Measurements from ENCODE around the gene SMURF2. TPM values are rescaled to one million over a fixed set of nuclear protein-coding genes. Genes with fewer than 3 reads are reported as not detected.
A peak's percentile ranks its signal among the peaks of the same experiment; 100 is the strongest.
"Not testable (repeated sequence)": the region's sequence is repeated elsewhere in the genome, so short reads cannot be mapped to it uniquely, and the experiment has no call there.

The SMURF2 gene
- polyA plus RNA-seq, 4 donors = 31.0 to 40.4 (median 39.1) TPM

- not testable (repeated sequence) for DNase-seq (ENCODE audit: low read depth in 4 of 4, low spot score in 3 of 4)
These were observed 6.0 kb upstream of the SMURF2 start for GRCh38 chr17:64667807-64668721.

GRCh38 chr17:64664299-64664981, 2.3 kb upstream of the SMURF2 start:
- DNase-seq (ENCODE audit: low read depth in 4 of 4, low spot score in 3 of 4) = not testable (repeated sequence)

GRCh38 chr17:64663836-64664235, 1.7 kb upstream of the SMURF2 start:
- DNase-seq (ENCODE audit: low read depth in 4 of 4, low spot score in 3 of 4) = not testable (repeated sequence)

- no peak for DNase-seq (ENCODE audit: low read depth in 4 of 4, low spot score in 3 of 4)
These were observed 764 bp upstream of the SMURF2 start for GRCh38 chr17:64662774-64663367.

- DNase-seq (ENCODE audit: low read depth in 4 of 4, low spot score in 3 of 4) = no peak
These were observed 456 bp downstream of the SMURF2 start for GRCh38 chr17:64661726-64661975.

GRCh38 chr17:64660978-64661725, 955 bp downstream of the SMURF2 start:
- peak in 1 of 4 donors; percentile 28 for DNase-seq (ENCODE audit: low read depth in 4 of 4, low spot score in 3 of 4)

GRCh38 chr17:64660195-64660977, 1.7 kb downstream of the SMURF2 start:
- DNase-seq (ENCODE audit: low read depth in 4 of 4, low spot score in 3 of 4) = peak in 2 of 4 donors; percentile 38 to 43

GRCh38 chr17:64658931-64659330, 3.2 kb downstream of the SMURF2 start:
- DNase-seq (ENCODE audit: low read depth in 4 of 4, low spot score in 3 of 4) = no peak

GRCh38 chr17:64657610-64658125, 4.4 kb downstream of the SMURF2 start:
- DNase-seq (ENCODE audit: low read depth in 4 of 4, low spot score in 3 of 4) = no peak

- no peak for DNase-seq (ENCODE audit: low read depth in 4 of 4, low spot score in 3 of 4)
These were observed 6.4 kb downstream of the SMURF2 start for GRCh38 chr17:64655704-64656103.

GRCh38 chr17:64653985-64654355, 8.1 kb downstream of the SMURF2 start:
- DNase-seq (ENCODE audit: low read depth in 4 of 4, low spot score in 3 of 4) = no peak

GRCh38 chr17:64653325-64653984, 8.7 kb downstream of the SMURF2 start:
- no peak for DNase-seq (ENCODE audit: low read depth in 4 of 4, low spot score in 3 of 4)

- no peak for DNase-seq (ENCODE audit: low read depth in 4 of 4, low spot score in 3 of 4)
These were observed 10.2 kb downstream of the SMURF2 start for GRCh38 chr17:64651889-64652288.

- DNase-seq (ENCODE audit: low read depth in 4 of 4, low spot score in 3 of 4) = no peak
These were observed 13.9 kb downstream of the SMURF2 start for GRCh38 chr17:64648234-64648633.

- DNase-seq (ENCODE audit: low read depth in 4 of 4, low spot score in 3 of 4) = no peak
These were observed 14.3 kb downstream of the SMURF2 start for GRCh38 chr17:64647817-64648216.

GRCh38 chr17:64639516-64639915, 22.6 kb downstream of the SMURF2 start:
- DNase-seq (ENCODE audit: low read depth in 4 of 4, low spot score in 3 of 4) = no peak

- no peak for DNase-seq (ENCODE audit: low read depth in 4 of 4, low spot score in 3 of 4)
These were observed 23.4 kb downstream of the SMURF2 start for GRCh38 chr17:64638552-64639203.

- DNase-seq (ENCODE audit: low read depth in 4 of 4, low spot score in 3 of 4) = no peak
These were observed 26.3 kb downstream of the SMURF2 start for GRCh38 chr17:64635647-64636305.
